Measurements from ENCODE around the gene TMED5. TPM values are rescaled to one million over a fixed set of nuclear protein-coding genes. Genes with fewer than 3 reads are reported as not detected.

The TMED5 gene
- total RNA-seq, result 72.5 and 111 TPM in 2 replicates

GRCh38 chr1:93179886-93180722 lies at the start of gene TMED5:
Gene TMED5 (minus strand): TSS chr1:93180413. CDS start chr1:93180242, 171 bp downstream.

GRCh38 chr1:93180723-93181613 lies 755 bp upstream of the TMED5 start, which contains the start of gene CCDC18:
Gene CCDC18 (plus strand): TSS chr1:93180724. CDS start chr1:93183362, 2,638 bp downstream.

Other genes starting within 250 kb of the TMED5 start
- 12.5 and 13.1 TPM in 2 replicates for gene DIPK1A, start 219.0 kb downstream of the TMED5 start, total RNA-seq
- 21.4 and 22.4 TPM in 2 replicates for gene MTF2, start 101.1 kb downstream of the TMED5 start, total RNA-seq
- gene CCDC18, start 311 bp upstream of the TMED5 start, total RNA-seq, result 3.6 and 8.9 TPM in 2 replicates
- gene DR1, start 165.5 kb upstream of the TMED5 start, total RNA-seq, result 40.4 and 54.6 TPM in 2 replicates

All from smooth muscle cell of the umbilical artery (primary cell).